ENCODE data around the gene SNIP1. TPM values are rescaled to one million over a fixed set of nuclear protein-coding genes. Genes with fewer than 3 reads are reported as not detected.
"Not testable (repeated sequence)": the region's sequence is repeated elsewhere in the genome, so short reads cannot be mapped to it uniquely, and the experiment has no call there.

SNIP1 gene
- total RNA-seq, 1 experiment from 2014 or later, result 24.2 TPM

GRCh38 chr1:37514350-37515184, 39.5 kb downstream of the SNIP1 start, which contains the start of gene MEAF6:
Gene MEAF6 (minus strand): TSS chr1:37514766. CDS start chr1:37514746, 20 bp downstream.
- peak; percentile 91 for DNase-seq (ENCODE audit: low read depth)

GRCh38 chr1:37513795-37514349, 40.2 kb downstream of the SNIP1 start:
- DNase-seq (ENCODE audit: low read depth), result peak; percentile 32

GRCh38 chr1:37509181-37509580, 44.9 kb downstream of the SNIP1 start:
- no peak for DNase-seq (ENCODE audit: low read depth)

- no peak for DNase-seq (ENCODE audit: low read depth)
Observed at GRCh38 chr1:37506740-37507139, 47.4 kb downstream of the SNIP1 start.

- not testable (repeated sequence) for DNase-seq (ENCODE audit: low read depth)
Observed at GRCh38 chr1:37502791-37503190, 51.3 kb downstream of the SNIP1 start.

GRCh38 chr1:37502104-37502503, 52.0 kb downstream of the SNIP1 start:
- no peak for DNase-seq (ENCODE audit: low read depth)

- DNase-seq (ENCODE audit: low read depth), result no peak
Observed at GRCh38 chr1:37501661-37502060, 52.4 kb downstream of the SNIP1 start.

- peak; percentile 42 for DNase-seq (ENCODE audit: low read depth)
Observed at GRCh38 chr1:37498872-37499617, 55.0 kb downstream of the SNIP1 start.

- no peak for DNase-seq (ENCODE audit: low read depth)
Observed at GRCh38 chr1:37497832-37498231, 56.3 kb downstream of the SNIP1 start.

- DNase-seq (ENCODE audit: low read depth), result no peak
Observed at GRCh38 chr1:37495875-37496274, 58.2 kb downstream of the SNIP1 start.

GRCh38 chr1:37493336-37494098, 60.6 kb downstream of the SNIP1 start:
- DNase-seq (ENCODE audit: low read depth), result no peak

GRCh38 chr1:37487619-37487984, 66.5 kb downstream of the SNIP1 start:
- DNase-seq (ENCODE audit: low read depth), result no peak

- DNase-seq (ENCODE audit: low read depth), result peak; percentile 80
Observed at GRCh38 chr1:37486680-37487618, 67.1 kb downstream of the SNIP1 start.

GRCh38 chr1:37485902-37486679, 68.0 kb downstream of the SNIP1 start:
- peak; percentile 25 for DNase-seq (ENCODE audit: low read depth)

Other genes starting within 250 kb of the SNIP1 start
- gene ZC3H12A, start 79.7 kb downstream of the SNIP1 start, total RNA-seq (2014; rRNA removed; shearing (Covaris generic)), result 15.2 and 18.1 TPM in 2 replicates
- 83.8 and 98.8 TPM in 2 replicates for gene MEAF6, start 39.5 kb downstream of the SNIP1 start, total RNA-seq (2014; rRNA removed; shearing (Covaris generic))
- gene DNALI1, start 2.6 kb upstream of the SNIP1 start, total RNA-seq (2014; rRNA removed; shearing (Covaris generic)), result 3.8 and 9.3 TPM in 2 replicates
- 140 and 144 TPM in 2 replicates for gene GNL2, start 41.6 kb upstream of the SNIP1 start, total RNA-seq (2014; rRNA removed; shearing (Covaris generic))
- not detected in 2 replicates for gene RSPO1, start 80.6 kb upstream of the SNIP1 start, total RNA-seq (2014; rRNA removed; shearing (Covaris generic))
- gene CDCA8, start 138.2 kb upstream of the SNIP1 start, total RNA-seq (2014; rRNA removed; shearing (Covaris generic)), result 33.6 and 44.3 TPM in 2 replicates
- not detected in 2 replicates for gene EPHA10, start 210.8 kb upstream of the SNIP1 start, total RNA-seq (2014; rRNA removed; shearing (Covaris generic))
- gene MANEAL, start 239.6 kb upstream of the SNIP1 start, total RNA-seq (2014; rRNA removed; shearing (Covaris generic)), result 2.6 and 4.4 TPM in 2 replicates

All from Daoy (cell line).